H1 (cell line): ENCODE measurements around the gene MINDY1.

Source experiments
- BACH1 ChIP-seq: IDR thresholded peaks from 2 replicates; pipeline ENCODE4 v1.6.1; 2012; ENCODE audit warnings: low read length, improper control_type of control experiment
- CHD7 ChIP-seq: fragments of 300-600 bp; sonication (generic); IDR thresholded peaks from 2 replicates; pipeline ENCODE4 v1.7.1; 2012; ENCODE audit warnings: low read length, moderate library complexity, mild to moderate bottlenecking, inconsistent platforms; ENCODE audit not compliant: insufficient replicate concordance
- CTCF ChIP-seq, 3 experiments: IDR thresholded peaks; 1 replicate in 2 of 3; 2 replicates in 1 of 3; pipeline versions ENCODE4 v1.5.1 to v1.6.1; 2011; ENCODE audit warnings: low read length in 3 of 3, mild to moderate bottlenecking in 3 of 3, inconsistent platforms in 2 of 3, low read depth in 1 of 3, moderate library complexity in 1 of 3; ENCODE audit not compliant: insufficient read depth in 1 of 3; ENCODE audit errors: control extremely low read depth in 1 of 3
- EP300 ChIP-seq, 2 experiments: IDR thresholded peaks; 1 replicate in 1 of 2; 2 replicates in 1 of 2; pipeline ENCODE4 v1.6.1; 2011 to 2012; ENCODE audit warnings: low read depth in 2 of 2, low read length in 2 of 2, mild to moderate bottlenecking in 2 of 2, borderline replicate concordance in 1 of 2, inconsistent platforms in 1 of 2, moderate library complexity in 1 of 2
- HDAC6 ChIP-seq: IDR thresholded peaks from one replicate; pipeline ENCODE4 v1.7.1; 2012; ENCODE audit warnings: low read depth, mild to moderate bottlenecking, inconsistent platforms, low read length, moderate library complexity
- POLR2A ChIP-seq, 2 experiments: IDR thresholded peaks; 1 replicate in 1 of 2; 2 replicates in 1 of 2; pipeline ENCODE4 v1.6.1; 2011; ENCODE audit warnings: low read depth in 2 of 2, low read length in 2 of 2, mild to moderate bottlenecking in 2 of 2; ENCODE audit errors: control extremely low read depth in 1 of 2
- RAD21 ChIP-seq, 2 experiments: IDR thresholded peaks in 1 of 2; conservative IDR thresholded peaks in 1 of 2; 2 replicates each; pipeline ENCODE4 v1.6.1; 2011; ENCODE audit warnings: low read depth in 2 of 2, low read length in 2 of 2, improper control_type of control experiment in 1 of 2, inconsistent platforms in 1 of 2, mild to moderate bottlenecking in 1 of 2, moderate library complexity in 1 of 2
- TEAD4 ChIP-seq: IDR thresholded peaks from 2 replicates; pipeline ENCODE4 v1.6.1; 2012; ENCODE audit warnings: low read depth, low read length, inconsistent platforms, mixed read lengths
- ZNF274 ChIP-seq: IDR thresholded peaks from 2 replicates; pipeline ENCODE4 v1.7.0; 2012; ENCODE audit warnings: low read length, borderline replicate concordance; ENCODE audit errors: extremely low read depth

GRCh38 chr1:151036356-151036755 is 29.7 kb upstream of the MINDY1 start, which contains the start of gene BNIPL:
- TF ChIP-seq CTCF (IDR thresholded peaks at IDR 0.05; ENCODE audit: control extremely low read depth in 1 of 3, insufficient read depth in 1 of 3, low read depth in 1 of 3, low read length in 3 of 3) (no peak), ZNF274 (no peak), BACH1 (no peak), RAD21 (IDR thresholded peaks at IDR 0.05 in 1 of 2, conservative IDR thresholded peaks at IDR 0.05 in 1 of 2; ENCODE audit: low read depth in 2 of 2, low read length in 2 of 2) (no peak), EP300 (IDR thresholded peaks at IDR 0.05; ENCODE audit: borderline replicate concordance in 1 of 2, low read depth in 2 of 2, low read length in 2 of 2) (no peak), CHD7 (no peak), HDAC6 (no peak), TEAD4 (no peak), POLR2A (IDR thresholded peaks at IDR 0.05; ENCODE audit: control extremely low read depth in 1 of 2, low read depth in 2 of 2, low read length in 2 of 2) (no peak)
